ENCODE results near the gene ADAM15. TPM values are rescaled to one million over a fixed set of nuclear protein-coding genes. Genes with fewer than 3 reads are reported as not detected.

ADAM15 gene
- total RNA-seq, 2 experiments from 2014 or later = 17.2 to 20.1 TPM

DNA sequence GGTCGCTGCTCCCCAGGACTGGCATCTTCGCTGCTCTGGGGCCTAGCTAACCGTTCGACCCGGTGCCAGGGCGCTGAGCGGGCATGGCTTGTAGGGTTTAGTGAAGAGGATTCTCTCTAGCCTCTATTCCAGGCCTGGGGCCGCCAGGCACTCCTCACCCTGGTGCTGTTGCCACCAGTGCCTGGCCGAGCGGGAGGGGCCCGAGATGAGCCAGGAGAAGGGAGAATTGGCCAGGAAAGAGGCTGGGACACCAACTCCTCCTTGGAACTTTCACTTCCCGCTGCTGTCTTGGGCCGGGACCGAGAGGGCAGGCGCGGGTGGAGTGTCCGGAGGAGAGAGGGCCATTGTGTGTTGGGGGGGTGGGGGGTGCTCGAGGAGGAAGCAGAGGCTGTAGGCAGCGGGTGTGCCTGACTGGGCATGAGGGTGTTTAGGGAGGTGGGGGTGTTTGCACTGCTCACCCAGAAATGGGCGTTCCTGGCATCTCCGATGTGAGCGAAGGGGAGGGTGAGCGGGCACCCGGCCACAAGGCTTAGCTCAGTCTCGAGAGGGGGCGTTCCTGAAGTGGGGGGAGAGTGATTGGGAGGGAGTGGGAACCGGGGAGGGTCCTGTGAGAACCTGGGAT is 772 bp downstream of the ADAM15 start:
- Histone ChIP-seq H3K9me3 (ENCODE audit: control insufficient read depth in 1 of 2, insufficient read depth in 1 of 2, low read length in 2 of 2) (no peaks in the 10 kb centered on the region), H3K4me3 (ENCODE audit: low read length) (peak overlapping the region; percentile 87), H3K27ac (ENCODE audit: low read depth in 1 of 2, low read length in 2 of 2) (peak overlapping the region in 1 of 2 donors; percentile 48), H3K36me3 (ENCODE audit: insufficient read depth, low read length) (peaks cover 9% of the 10 kb centered on the region), H3K27me3 (ENCODE audit: control insufficient read depth in 1 of 2, insufficient read depth in 2 of 2, low read length in 2 of 2) (no peaks in the 10 kb centered on the region), H3K4me1 (ENCODE audit: insufficient read depth, low read length) (peaks cover 33% of the 10 kb centered on the region)
- TF ChIP-seq, protein P1, sequence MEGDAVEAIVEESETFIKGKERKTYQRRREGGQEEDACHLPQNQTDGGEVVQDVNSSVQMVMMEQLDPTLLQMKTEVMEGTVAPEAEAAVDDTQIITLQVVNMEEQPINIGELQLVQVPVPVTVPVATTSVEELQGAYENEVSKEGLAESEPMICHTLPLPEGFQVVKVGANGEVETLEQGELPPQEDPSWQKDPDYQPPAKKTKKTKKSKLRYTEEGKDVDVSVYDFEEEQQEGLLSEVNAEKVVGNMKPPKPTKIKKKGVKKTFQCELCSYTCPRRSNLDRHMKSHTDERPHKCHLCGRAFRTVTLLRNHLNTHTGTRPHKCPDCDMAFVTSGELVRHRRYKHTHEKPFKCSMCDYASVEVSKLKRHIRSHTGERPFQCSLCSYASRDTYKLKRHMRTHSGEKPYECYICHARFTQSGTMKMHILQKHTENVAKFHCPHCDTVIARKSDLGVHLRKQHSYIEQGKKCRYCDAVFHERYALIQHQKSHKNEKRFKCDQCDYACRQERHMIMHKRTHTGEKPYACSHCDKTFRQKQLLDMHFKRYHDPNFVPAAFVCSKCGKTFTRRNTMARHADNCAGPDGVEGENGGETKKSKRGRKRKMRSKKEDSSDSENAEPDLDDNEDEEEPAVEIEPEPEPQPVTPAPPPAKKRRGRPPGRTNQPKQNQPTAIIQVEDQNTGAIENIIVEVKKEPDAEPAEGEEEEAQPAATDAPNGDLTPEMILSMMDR (IDR thresholded peaks at IDR 0.05) = no peak
- ChIA-PET POLR2A (interaction anchor here (0.8 to 2.4 kb wide), 9 partner anchors 10 to 121 kb away, joined by 3 to 10 read pairs (median 5); partner anchors contain the start of genes CKS1B, EFNA4, FLAD1 and KRTCAP2), CTCF (interaction anchor here (1.1 to 3.6 kb wide), 9 partner anchors 9 to 53 kb away, joined by 3 to 29 read pairs (median 5); no protein-coding TSS in a partner anchor)
- H3K36me3 Mint-ChIP-seq (ENCODE audit: low read depth) = no peaks in the 10 kb centered on the region
- intact Hi-C loops (cut with DNase I, micrococcal nuclease) = no loop called here
- H3K4me1 Mint-ChIP-seq (ENCODE audit: low read depth) = peaks cover 26% of the 10 kb centered on the region
- no peaks in the 10 kb centered on the region for H3K9me3 Mint-ChIP-seq
- peak overlapping the region; percentile 87 for H3K4me3 Mint-ChIP-seq
- H3K27ac Mint-ChIP-seq = peak overlapping the region; percentile 53
- ATAC-seq (ENCODE audit: poor library complexity) (peak; percentile 39), DNase-seq (peak in 11 of 14 experiments; percentile 27 to 76 (median 44))
- H3K27me3 Mint-ChIP-seq = no peaks in the 10 kb centered on the region

DNA sequence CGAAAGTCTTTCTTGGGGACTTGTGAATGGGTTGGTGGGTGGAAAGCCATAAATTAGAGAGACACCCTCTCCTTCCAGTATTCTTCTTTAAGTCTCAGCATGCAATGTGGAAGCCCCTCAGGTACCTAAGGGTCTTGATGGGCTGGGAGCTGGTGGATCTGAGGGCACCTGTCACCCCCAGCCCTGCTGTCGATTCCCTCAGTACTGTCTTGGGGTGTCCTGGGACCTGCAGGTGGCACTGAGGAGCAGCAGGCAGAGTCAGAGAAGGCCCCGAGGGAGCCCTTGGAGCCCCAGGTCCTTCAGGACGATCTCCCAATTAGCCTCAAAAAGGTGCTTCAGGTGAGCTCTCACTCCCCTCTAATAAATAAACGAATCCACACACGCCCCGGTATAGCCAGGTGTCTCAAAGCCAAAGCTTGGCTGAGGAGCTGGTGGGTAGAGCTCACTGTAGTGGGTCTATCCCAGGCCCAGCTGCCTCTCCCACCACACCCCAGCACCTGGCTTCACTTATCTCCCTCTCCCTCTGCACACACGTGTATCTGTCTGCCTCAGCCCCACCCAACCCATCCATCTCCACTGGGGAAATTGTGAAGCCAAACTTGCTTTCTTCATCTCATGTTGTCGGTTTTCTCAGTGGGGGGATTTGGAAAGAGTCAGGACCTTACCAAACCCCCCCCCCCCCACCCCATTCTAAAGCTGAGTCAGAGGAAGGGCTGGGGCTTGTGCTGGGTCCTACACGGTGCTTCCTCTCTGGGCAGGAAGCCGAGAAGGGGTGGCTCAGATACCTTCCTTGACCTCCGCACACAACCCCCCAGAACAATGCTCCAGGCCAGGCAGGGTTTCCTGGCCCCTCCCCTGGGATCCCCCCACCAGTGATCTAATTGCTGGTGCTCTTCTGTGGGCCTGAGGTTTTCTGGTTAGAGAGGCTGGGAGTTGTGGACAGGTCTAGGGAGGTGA is 1.6 kb downstream of the ADAM15 start:
- H3K4me3 ChIP-seq (ENCODE audit: low read length) = peak overlapping the region; percentile 87
- H3K36me3 Mint-ChIP-seq (ENCODE audit: low read depth) = no peaks in the 10 kb centered on the region
- ChIA-PET CTCF (interaction anchor here (0.6 to 3.6 kb wide), 9 partner anchors 9 to 585 kb away, joined by 3 to 29 read pairs (median 4); partner anchors contain the start of gene PYGO2), POLR2A (interaction anchor here (0.5 to 2.4 kb wide), 4 partner anchors 9 to 162 kb away, joined by 3 to 10 read pairs (median 6); partner anchors contain the start of genes EFNA4 and FLAD1)
- peak overlapping the region; percentile 53 for H3K27ac Mint-ChIP-seq
- peaks cover 26% of the 10 kb centered on the region for H3K4me1 Mint-ChIP-seq (ENCODE audit: low read depth)
- H3K9me3 Mint-ChIP-seq = no peaks in the 10 kb centered on the region
- H3K27me3 ChIP-seq (ENCODE audit: control insufficient read depth in 1 of 2, insufficient read depth in 2 of 2, low read length in 2 of 2) = no peaks in the 10 kb centered on the region
- TF ChIP-seq, protein P1 (IDR thresholded peaks at IDR 0.05) = peak; percentile 23
- peak in 6 of 14 experiments; percentile 16 to 64 (median 31) for DNase-seq
- H3K27ac ChIP-seq (ENCODE audit: low read depth in 1 of 2, low read length in 2 of 2) = peak overlapping the region in 1 of 2 donors; percentile 5
- no peaks in the 10 kb centered on the region for H3K9me3 ChIP-seq (ENCODE audit: control insufficient read depth in 1 of 2, insufficient read depth in 1 of 2, low read length in 2 of 2)
- H3K36me3 ChIP-seq (ENCODE audit: insufficient read depth, low read length) = peaks cover 14% of the 10 kb centered on the region
- H3K27me3 Mint-ChIP-seq = no peaks in the 10 kb centered on the region
- intact Hi-C loops (cut with DNase I, micrococcal nuclease) = no loop called here
- H3K4me1 ChIP-seq (ENCODE audit: insufficient read depth, low read length) = peaks cover 33% of the 10 kb centered on the region
- H3K4me3 Mint-ChIP-seq = peak overlapping the region; percentile 87
- ATAC-seq (ENCODE audit: poor library complexity) = peak; percentile 25

DNA sequence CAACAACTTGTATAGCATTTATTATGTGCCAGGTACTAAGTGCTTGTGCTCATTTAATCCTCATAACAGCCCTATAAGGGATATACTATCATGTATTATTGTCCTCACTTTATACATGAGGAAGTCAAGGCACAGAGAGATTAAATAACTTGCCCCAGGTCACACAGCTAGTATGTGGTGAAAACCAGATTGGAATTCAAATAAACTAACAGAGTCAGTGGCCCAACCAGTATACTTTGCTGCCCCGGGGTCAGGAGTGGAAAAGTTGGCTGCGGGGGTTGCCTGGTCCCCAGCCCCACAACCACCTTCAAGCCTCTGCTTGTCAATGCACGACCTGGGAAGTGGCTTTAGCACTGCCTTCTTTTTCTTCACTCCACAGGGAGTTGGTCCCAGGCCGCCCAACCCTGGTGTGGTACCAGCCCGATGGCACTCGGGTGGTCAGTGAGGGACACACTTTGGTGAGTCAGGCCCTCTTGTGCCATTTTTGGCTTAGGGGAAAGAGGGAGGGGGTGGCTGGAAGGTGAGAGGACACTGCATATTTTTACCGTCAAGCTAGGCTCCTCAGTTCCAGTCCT is 2.5 kb downstream of the ADAM15 start:
- Mint-ChIP-seq H3K27me3 (no peaks in the 10 kb centered on the region), H3K9me3 (no peaks in the 10 kb centered on the region), H3K36me3 (ENCODE audit: low read depth) (no peaks in the 10 kb centered on the region), H3K4me3 (peak overlapping the region; percentile 74), H3K4me1 (ENCODE audit: low read depth) (peaks cover 26% of the 10 kb centered on the region), H3K27ac (no peak overlapping the region)
- H3K9me3 ChIP-seq (ENCODE audit: control insufficient read depth in 1 of 2, insufficient read depth in 1 of 2, low read length in 2 of 2) = no peaks in the 10 kb centered on the region
- intact Hi-C loops (cut with DNase I, micrococcal nuclease) = no loop called here
- TF ChIP-seq, protein P1 (IDR thresholded peaks at IDR 0.05) = no peak
- POLR2A ChIA-PET = interaction anchor here (0.5 to 1.4 kb wide), 2 partner anchors 10 to 140 kb away, joined by 3 to 4 read pairs; partner anchors contain the start of gene EFNA4
- ATAC-seq (ENCODE audit: poor library complexity) (no peak), DNase-seq (no peak)
- peaks cover 33% of the 10 kb centered on the region for H3K4me1 ChIP-seq (ENCODE audit: insufficient read depth, low read length)
- H3K36me3 ChIP-seq (ENCODE audit: insufficient read depth, low read length) = peaks cover 23% of the 10 kb centered on the region
- CTCF ChIA-PET = interaction anchor here (0.6 to 3.6 kb wide), 7 partner anchors 8 to 92 kb away, joined by 3 to 29 read pairs (median 5); partner anchors contain the start of gene PYGO2
- H3K27me3 ChIP-seq (ENCODE audit: control insufficient read depth in 1 of 2, insufficient read depth in 2 of 2, low read length in 2 of 2) = no peaks in the 10 kb centered on the region
- H3K4me3 ChIP-seq (ENCODE audit: low read length) = no peak overlapping the region
- H3K27ac ChIP-seq (ENCODE audit: low read depth in 1 of 2, low read length in 2 of 2) = no peak overlapping the region

Data from CD4-positive, alpha-beta T cell (primary cell).